Testis (tissue), 2 donors: ENCODE results near the gene ADAMTS16.

Source experiments
- POLR2A ChIP-seq: fragments of 450-650 bp; IDR thresholded peaks from one replicate; pipeline ENCODE4 v1.6.1; 2017; ENCODE audit warnings: antibody characterized with exemption, mild to moderate bottlenecking, moderate library complexity
- TF ChIP-seq, protein P1 (sequence below), 3 experiments: fragments of 450-650 bp in 2 of 3; fragments of 200-600 bp in 1 of 3; sonication (generic) in 1 of 3; IDR thresholded peaks; one replicate each; pipeline ENCODE4 v1.5.1; 2016 to 2019; ENCODE audit warnings: antibody characterized with exemption in 3 of 3, mild to moderate bottlenecking in 2 of 3, moderate library complexity in 1 of 3

DNA sequence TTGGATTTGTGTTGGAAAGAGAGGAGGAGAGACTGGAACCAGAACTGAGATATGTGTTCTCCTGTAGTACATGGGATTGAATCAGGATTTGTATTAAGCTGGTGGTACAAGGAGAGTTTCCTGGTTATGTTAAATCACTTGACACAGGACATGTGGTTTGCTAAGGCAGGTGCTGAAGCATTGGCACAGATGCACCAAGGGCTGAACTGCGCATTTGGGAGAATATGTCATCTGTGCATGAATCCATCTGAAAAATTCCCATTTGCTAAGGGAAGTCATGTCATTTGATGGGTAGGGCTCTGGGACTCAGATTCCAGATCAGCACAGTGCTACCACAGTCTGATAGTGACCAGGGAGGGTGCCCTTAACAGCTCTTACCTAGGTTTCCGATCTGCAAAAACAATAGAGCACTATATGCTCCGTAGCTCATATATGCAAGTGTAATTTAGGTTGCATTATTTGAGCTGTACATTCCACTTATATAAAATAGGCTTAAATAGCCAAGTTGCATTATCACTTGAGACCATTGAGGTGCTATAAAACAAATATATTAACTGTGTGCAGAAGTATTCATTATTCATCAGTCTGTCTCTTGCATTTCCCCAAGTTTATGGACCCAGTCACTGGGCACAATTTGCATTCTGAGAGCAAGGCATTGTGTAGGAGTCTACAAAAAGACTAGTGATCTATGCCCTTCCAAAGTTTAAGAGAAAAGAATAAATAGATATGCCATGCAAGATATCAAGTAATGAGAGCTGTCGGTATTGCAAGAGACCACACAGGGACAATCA lies 55.2 kb downstream of the ADAMTS16 start:
- no peak for TF ChIP-seq POLR2A
- TF ChIP-seq, protein P1, sequence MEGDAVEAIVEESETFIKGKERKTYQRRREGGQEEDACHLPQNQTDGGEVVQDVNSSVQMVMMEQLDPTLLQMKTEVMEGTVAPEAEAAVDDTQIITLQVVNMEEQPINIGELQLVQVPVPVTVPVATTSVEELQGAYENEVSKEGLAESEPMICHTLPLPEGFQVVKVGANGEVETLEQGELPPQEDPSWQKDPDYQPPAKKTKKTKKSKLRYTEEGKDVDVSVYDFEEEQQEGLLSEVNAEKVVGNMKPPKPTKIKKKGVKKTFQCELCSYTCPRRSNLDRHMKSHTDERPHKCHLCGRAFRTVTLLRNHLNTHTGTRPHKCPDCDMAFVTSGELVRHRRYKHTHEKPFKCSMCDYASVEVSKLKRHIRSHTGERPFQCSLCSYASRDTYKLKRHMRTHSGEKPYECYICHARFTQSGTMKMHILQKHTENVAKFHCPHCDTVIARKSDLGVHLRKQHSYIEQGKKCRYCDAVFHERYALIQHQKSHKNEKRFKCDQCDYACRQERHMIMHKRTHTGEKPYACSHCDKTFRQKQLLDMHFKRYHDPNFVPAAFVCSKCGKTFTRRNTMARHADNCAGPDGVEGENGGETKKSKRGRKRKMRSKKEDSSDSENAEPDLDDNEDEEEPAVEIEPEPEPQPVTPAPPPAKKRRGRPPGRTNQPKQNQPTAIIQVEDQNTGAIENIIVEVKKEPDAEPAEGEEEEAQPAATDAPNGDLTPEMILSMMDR (IDR thresholded peaks at IDR 0.05) = no peak
